Measurements from ENCODE around the gene CUX1. TPM values are rescaled to one million over a fixed set of nuclear protein-coding genes. Genes with fewer than 3 reads are reported as not detected.
A peak's percentile ranks its signal among the peaks of the same experiment; 100 is the strongest.
"Not testable (repeated sequence)": the region's sequence is repeated elsewhere in the genome, so short reads cannot be mapped to it uniquely, and the experiment has no call there.

Gene CUX1
- total RNA-seq, 1 donor from 2014 or later, result 101 TPM

GRCh38 chr7:101926265-101926664 is 108.8 kb downstream of the CUX1 start:
- DNase-seq (ENCODE audit: low spot score in 2 of 2), result no peak
- no peak for TF ChIP-seq CTCF (IDR thresholded peaks at IDR 0.05)
- H3K9me3 ChIP-seq, result no peaks in the 10 kb centered on the region
- H3K36me3 ChIP-seq, result no peaks in the 10 kb centered on the region
- H3K4me3 ChIP-seq, result no peak overlapping the region
- H3K4me1 ChIP-seq, result peaks cover 7 to 35% of the 10 kb centered on the region in 2 donors
- peak overlapping the region; percentile 51 to 95 for H3K27ac ChIP-seq
- intact Hi-C loops (cut with DNase I), result no loop called here
- H3K27me3 ChIP-seq, result no peaks in the 10 kb centered on the region

GRCh38 chr7:101927389-101927788 is 110.0 kb downstream of the CUX1 start:
- H3K36me3 ChIP-seq, result no peaks in the 10 kb centered on the region
- no peak for DNase-seq (ENCODE audit: low spot score in 2 of 2)
- peaks cover 7 to 32% of the 10 kb centered on the region in 2 donors for H3K4me1 ChIP-seq
- no peaks in the 10 kb centered on the region for H3K27me3 ChIP-seq
- intact Hi-C loops (cut with DNase I), result no loop called here
- no peak for TF ChIP-seq CTCF (IDR thresholded peaks at IDR 0.05)
- peak overlapping the region; percentile 56 to 63 for H3K27ac ChIP-seq
- no peak overlapping the region for H3K4me3 ChIP-seq
- no peaks in the 10 kb centered on the region for H3K9me3 ChIP-seq

- Histone ChIP-seq H3K4me1 (peaks cover 6 to 28% of the 10 kb centered on the region in 2 donors), H3K9me3 (no peaks in the 10 kb centered on the region), H3K4me3 (no peak overlapping the region), H3K36me3 (no peaks in the 10 kb centered on the region), H3K27me3 (no peaks in the 10 kb centered on the region), H3K27ac (peak overlapping the region; percentile 56 to 63)
- intact Hi-C loops (cut with DNase I), result no loop called here
- DNase-seq (ENCODE audit: low spot score in 2 of 2), result no peak
- TF ChIP-seq CTCF (IDR thresholded peaks at IDR 0.05), result no peak
These were observed 110.4 kb downstream of the CUX1 start for GRCh38 chr7:101927802-101928201.

- intact Hi-C loops (cut with DNase I), result no loop called here
- no peak for TF ChIP-seq CTCF (IDR thresholded peaks at IDR 0.05)
- H3K4me3 ChIP-seq, result no peak overlapping the region
These were observed 111.8 kb downstream of the CUX1 start for GRCh38 chr7:101929256-101929655.

GRCh38 chr7:101929911-101930310 is 112.5 kb downstream of the CUX1 start:
- peak overlapping the region; percentile 75 to 92 for H3K27ac ChIP-seq
- not testable (repeated sequence) for H3K36me3 ChIP-seq; H3K4me3 ChIP-seq; H3K9me3 ChIP-seq; H3K27me3 ChIP-seq; DNase-seq (ENCODE audit: low spot score in 2 of 2)
- peaks cover 0 to 18% of the 10 kb centered on the region in 2 donors for H3K4me1 ChIP-seq
- intact Hi-C loops (cut with DNase I), result loop anchor here (5.0 to 10.0 kb wide), 2 partner anchors 33 to 315 kb away; no protein-coding TSS in a partner anchor

More at GRCh38 chr7:101929256-101929655, 111.8 kb downstream of the CUX1 start:
- DNase-seq (ENCODE audit: low spot score in 2 of 2), result no peak
- no peaks in the 10 kb centered on the region for H3K9me3 ChIP-seq
- no peaks in the 10 kb centered on the region for H3K27me3 ChIP-seq
- H3K27ac ChIP-seq, result peak overlapping the region; percentile 75 to 92
- no peaks in the 10 kb centered on the region for H3K36me3 ChIP-seq
- H3K4me1 ChIP-seq, result peaks cover 0 to 20% of the 10 kb centered on the region in 2 donors

- intact Hi-C loops (cut with DNase I), result loop anchor here (5.0 to 10.0 kb wide), 2 partner anchors 35 to 317 kb away; no protein-coding TSS in a partner anchor
- peak overlapping the region; percentile 7 to 92 for H3K27ac ChIP-seq
- H3K36me3 ChIP-seq, result no peaks in the 10 kb centered on the region
- no peak for TF ChIP-seq CTCF (IDR thresholded peaks at IDR 0.05)
- H3K4me1 ChIP-seq, result peaks cover 6 to 38% of the 10 kb centered on the region in 2 donors
- H3K27me3 ChIP-seq, result no peaks in the 10 kb centered on the region
- no peak for DNase-seq (ENCODE audit: low spot score in 2 of 2)
- H3K9me3 ChIP-seq, result no peaks in the 10 kb centered on the region
- no peak overlapping the region for H3K4me3 ChIP-seq
These were observed 114.7 kb downstream of the CUX1 start for GRCh38 chr7:101932083-101932482.
